Endometrial microvascular endothelial cells (primary cell): ENCODE results near the gene TMEM163. TPM values are rescaled to one million over a fixed set of nuclear protein-coding genes. Genes with fewer than 3 reads are reported as not detected.

Experiments used
- in situ Hi-C: cut with HindIII; loops from 2 replicates; pipeline ENCODE4 v1.10.0; 2017; ENCODE audit warnings: low sequenced_read_pairs, low pct_unique_long_range_greater_than_20kb; ENCODE audit errors: inconsistent ontology term
- total RNA-seq: library from RNA; depleted of rRNA; stranded (reverse); fragments of >200 nt; gene quantifications from one replicate; pipeline ENCODE4 v1.2.3, GENCODE V29; 2015; ENCODE audit errors: inconsistent ontology term

TMEM163 gene
- total RNA-seq, 1 donor from 2014 or later = 6.5 TPM

DNA sequence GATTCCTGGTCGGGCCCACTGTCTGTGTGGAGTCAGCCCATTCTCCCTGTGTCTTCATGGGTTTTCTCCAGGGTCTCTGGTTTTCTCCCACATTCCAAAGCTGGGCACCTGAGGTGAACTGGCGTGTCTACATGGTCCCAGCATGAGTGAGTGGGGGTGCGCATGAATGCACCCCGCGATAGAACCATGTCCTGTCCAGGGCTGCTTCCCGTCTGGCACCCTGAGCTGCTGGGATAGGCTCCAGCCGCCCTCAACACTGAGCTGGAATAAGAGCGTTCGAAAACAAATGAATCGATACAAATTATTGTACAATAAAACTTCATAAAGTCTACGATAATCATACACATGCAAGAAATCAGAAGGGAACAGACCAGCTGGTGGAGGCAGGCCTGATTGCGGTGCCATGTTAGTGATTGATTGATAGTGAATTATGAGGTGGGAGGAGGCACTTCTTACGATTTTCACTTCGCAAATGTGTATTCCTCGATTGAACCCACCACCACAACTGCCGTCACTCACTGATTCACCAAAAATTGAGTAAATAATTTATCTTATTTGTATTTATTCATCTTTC lies 278.4 kb downstream of the TMEM163 start:
- in situ Hi-C loops = no loop called here

DNA sequence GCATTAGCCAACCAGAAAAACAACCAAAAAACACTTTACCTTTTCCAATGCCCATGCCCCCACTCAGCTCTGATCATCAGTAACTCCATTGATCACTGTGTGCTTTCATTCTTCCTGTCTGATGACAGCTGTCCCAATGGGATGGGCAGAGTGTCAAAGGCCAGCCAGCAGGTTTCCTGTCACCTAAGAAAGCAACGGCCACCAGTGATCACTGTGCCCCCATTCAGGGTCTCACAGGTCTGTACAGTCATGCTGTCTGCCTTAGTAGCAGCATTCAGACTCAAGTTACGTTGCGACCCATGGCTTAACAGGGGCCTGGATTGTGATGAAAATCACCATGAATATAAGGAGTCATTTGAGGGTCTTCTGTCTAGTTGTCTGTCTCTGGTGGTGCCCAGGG lies 280.4 kb downstream of the TMEM163 start:
- in situ Hi-C loops = no loop called here

DNA sequence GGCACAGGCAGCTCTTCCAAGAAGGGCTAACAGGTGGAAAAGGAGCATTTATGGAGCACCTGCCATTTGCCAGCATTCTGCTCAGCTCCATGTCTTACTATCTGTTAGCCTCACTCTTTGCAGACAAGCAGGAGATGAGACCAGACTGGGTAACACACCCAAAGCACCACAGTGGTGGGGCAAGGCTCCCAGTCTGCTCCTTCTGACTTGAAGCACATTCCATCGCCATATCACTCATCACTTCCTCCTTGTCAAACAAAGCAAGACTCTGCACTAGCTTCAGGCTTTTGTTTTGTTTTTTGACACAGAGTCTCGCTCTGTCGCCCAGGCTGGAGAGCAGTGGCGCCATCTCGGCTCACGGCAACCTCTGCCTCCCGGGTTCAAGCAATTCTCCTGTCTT lies 282.1 kb downstream of the TMEM163 start:
- in situ Hi-C loops = no loop called here

DNA sequence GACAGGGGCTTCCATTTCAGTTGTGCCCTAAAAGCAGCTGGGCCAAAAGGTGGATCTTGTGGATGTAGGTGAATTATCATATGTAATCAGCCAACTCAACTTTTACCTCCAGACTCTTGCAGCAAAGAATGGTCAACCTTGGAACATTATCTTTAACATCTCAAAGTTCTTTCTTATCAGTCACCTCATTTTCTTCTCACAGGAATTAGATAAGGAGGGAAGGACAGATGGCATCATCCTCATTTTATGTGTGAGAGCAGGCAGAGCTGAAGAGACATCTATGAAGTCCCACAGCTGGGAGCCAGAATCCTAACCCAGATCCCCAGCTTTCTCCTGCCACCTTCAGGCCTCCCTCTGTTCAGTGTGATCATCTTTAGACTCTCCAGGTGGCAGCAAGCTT lies 282.9 kb downstream of the TMEM163 start:
- in situ Hi-C loops = no loop called here

DNA sequence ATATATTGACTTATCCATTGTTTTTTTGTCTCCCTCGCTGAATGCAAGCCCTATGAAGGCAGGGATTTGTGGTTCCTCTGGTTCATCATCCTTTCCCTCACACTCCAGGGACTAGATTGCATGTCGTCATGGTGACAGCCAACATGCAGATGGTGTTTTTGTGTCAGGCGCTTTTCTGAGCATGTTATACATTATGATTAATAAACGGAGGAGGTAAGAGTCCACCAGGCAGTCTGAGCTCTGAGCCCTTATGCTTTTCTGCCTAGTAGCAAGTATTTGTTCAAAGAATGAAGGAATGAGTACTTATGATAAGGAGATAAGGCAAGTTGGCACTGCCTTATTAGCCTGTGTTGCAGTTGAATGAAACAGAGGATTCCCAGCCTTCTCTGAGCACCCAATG lies 283.3 kb downstream of the TMEM163 start:
- in situ Hi-C loops = no loop called here

DNA sequence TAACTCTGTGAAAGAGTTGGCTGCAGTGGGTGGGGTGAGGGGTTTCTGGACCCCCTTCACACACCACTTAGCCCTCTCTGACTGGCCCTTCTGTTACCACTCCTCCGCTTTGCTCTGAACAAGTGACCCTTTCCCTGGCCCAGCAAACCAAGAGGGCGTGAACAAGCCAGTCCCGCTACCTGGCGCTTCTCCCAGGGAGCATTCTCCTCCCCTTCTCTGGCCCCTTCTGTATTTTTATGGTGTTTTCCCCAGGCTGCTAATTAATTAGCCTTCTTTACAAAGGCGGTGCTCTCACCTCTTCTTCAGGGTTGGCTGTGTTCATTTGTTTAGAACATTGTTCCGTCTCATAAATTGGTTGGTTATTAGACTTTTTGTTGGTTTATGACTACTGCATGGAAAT lies 284.8 kb downstream of the TMEM163 start:
- in situ Hi-C loops = no loop called here

DNA sequence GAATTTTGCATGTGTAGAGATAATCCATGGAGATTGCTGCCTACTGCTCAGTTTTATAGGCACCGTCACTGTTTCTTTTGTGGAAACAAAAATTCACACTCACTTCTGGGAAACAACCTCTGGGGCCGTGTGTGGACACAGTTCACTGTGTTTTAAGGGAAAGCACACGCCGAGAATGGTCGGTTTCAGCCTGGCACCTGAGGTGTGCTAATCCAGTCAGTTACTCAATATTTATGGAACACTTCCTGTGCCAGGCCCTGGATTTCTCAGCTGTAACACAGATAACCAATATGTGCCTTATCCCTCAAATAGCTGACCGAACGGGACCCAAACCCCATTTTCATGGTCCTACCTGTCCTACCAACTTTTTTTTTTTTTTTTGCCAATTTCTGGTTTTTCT lies 285.3 kb downstream of the TMEM163 start:
- in situ Hi-C loops = no loop called here

DNA sequence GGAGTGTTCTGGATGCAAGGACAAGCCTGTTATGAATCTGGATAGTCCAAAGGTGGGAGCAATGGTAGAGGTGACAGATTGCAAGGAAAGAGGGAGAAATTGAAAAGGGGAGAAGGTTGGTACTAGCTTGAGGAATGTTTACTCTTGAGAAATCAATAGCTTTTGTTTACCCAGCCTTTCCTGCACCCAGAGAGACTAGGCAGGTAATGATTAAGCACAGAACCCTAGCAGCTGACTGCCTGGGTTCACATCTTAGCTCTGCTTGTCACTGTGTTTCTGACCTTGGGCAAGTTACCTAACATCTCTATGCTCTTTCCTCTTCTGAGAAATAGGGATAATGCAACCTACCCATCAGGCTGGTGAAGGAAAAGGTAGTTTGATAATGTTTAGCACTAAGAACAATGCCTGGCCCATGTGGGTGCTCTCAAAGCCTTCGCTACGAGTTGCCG lies 286.3 kb downstream of the TMEM163 start:
- in situ Hi-C loops = no loop called here

DNA sequence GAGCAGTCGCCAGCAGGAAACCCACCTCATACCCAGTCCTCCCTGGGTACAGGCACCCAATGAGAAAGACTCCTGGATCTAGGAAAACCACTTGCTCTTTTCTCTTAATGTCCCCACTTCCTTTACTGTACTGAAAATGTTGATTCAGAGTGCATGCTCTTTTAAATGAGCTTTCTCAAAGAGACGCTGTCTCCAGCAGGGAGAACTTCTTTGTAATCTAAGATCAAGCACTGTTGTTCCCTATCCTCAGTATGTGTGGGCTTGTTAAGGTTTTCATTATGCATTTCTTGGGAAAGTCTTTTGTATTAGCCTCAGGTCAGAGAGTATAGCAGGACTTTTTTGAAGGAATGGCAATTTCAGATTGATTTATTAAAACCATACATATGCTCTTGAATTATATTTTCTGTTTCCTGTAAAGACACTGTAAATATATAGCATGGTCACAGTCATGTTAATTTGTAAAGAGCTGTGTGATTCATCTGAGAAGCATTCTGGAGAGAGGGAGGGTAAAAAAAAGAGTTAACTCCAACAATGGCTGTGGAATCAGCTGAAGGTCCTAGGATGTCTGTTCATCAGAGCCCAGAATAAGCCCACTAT lies 286.9 kb downstream of the TMEM163 start:
- in situ Hi-C loops = no loop called here

DNA sequence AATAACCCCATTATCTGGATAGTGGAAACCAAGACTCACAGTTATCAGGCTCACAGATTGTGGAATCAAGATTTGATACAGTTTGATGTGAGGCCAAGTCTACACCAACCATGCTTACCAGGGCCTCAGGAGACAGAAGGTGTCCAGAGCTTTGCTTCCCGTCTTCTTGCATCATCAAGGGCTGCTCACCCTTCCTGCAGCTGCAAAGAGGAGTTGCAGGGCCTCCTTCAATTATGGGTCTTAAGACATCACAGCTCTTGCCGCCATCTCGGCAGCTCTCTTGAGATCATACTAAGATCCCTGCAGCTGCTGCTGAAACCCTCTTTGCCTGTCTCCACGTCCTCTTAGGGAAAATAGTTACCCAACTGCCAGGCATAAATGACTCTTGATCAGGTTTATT lies 288.9 kb downstream of the TMEM163 start:
- in situ Hi-C loops = no loop called here

DNA sequence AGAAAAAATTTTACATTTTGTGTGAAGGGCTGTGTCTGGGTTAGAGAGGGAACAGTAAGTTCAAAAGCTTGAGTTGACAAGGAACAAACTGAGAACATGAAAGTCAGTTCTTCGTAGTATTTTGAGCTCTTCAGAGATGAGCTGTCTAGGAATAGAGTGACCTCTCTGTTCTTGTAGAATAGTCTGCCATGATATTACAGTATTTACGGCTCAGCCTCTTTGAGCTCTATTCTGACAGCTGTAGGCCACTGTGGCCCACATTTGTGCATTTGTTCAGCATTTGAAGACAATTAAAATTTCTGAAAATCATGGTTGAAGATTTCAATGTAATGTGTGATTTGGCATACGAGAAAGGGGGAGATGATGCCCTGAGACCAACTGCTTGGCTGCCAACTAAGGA lies 292.1 kb downstream of the TMEM163 start:
- in situ Hi-C loops = no loop called here

DNA sequence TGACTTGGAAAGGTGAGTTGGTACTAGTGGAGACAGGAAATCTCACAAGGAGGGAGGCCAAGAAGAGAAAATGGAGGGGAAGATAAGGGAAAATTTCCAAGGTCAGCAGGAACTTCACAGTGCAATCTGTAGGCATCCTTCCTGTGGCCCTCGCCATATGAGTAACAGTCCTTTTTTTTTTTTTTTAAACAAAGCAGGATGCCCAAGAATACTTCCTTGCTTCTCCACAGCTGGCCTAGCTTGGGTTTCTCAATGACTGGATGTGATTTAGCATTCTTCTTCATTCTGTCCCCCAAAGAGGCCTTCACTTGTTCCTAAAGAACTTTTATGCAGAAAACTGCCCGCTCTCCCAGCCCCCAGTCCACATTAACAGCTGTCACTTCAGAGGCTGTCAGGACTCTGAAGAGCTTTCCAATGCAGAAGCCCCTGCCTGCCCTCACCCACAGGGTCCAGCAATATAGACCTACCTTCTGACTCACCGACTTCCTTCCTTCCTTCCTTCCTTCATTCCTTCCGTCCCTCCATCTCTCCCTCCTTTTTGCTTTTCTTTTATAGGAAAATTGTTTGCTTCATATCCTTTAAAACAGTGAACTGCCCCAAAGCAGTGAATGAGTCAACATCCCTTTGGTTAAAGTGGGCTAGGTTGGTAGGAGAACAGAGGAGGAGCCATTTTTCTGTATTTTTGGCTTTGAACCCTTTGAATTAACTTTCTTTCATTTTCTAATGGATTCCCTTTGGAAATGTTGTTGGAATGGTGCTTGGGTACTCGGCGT lies 292.9 kb downstream of the TMEM163 start:
- in situ Hi-C loops = no loop called here

DNA sequence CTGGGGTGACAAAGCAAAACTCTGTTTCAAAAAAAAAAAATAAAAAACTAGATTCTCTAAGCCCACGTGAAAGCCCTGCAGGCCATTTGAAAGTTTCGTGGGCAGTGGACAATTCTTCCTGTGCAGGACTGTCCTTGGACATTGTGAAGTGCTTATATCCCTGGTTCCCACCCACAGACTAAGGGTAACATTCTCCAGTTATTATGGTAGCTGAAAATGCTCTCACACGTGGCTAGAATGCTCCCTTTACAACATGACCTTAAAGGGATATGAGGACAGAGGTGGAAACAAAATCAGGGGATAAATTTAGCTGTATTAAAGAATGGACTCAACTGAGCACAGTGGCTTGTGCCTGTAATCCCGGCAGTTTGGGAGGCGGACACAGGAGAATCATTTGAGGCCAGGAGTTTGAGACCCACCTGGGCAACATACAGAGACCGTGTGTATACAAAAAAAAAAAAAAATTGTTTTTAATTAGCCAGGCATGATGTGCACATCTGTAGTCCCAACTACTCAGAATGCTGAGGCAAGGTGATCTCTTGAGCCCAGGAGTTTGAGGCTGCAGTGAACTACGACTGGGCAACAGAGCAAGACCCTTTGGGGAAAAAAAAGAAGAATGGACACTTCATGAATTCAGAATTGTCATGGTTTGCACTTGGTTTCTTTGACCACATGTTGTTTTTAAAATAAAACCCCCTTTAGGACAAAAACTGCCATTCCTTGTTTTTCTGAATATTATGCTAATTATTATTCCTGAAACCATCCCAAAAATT lies 297.1 kb downstream of the TMEM163 start:
- in situ Hi-C loops = no loop called here

DNA sequence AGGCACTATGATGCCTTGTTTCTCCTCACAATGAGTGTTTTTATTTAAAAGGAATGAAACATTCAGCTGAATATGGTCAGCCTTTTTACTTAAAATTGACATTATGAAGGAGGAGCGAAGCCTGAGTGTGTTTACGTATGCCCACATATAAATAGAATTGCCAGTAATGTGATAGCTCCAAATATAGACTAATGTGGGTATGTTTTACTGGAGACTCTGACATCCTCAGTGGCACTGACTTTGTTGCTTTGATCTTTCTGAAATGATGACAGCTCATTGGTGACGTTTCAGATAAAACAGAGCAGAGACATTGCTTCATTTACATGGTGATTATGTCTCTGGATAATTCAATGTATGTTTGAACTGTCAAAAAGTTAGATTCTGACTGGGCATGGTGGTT lies 297.9 kb downstream of the TMEM163 start:
- in situ Hi-C loops = no loop called here

DNA sequence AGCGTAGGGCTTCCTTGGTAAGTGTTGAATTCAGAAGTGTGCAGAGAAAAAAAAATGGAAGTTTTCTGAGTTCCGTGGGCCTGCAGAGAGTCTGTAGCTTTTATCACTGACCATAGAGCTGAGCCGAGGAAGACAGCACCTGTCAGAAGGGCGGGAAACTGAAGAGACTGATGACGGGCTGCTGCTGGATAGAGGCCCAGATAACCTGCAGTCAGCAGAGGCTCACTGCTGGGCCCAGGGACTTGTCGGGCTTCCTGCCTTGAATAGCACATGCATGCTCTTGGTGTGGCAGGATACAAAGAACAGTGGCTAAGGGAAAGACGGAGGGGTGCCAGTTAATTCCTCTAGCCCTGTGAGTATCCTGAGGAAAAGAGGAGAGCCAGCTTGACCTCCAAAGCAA lies 298.5 kb downstream of the TMEM163 start:
- in situ Hi-C loops = no loop called here

DNA sequence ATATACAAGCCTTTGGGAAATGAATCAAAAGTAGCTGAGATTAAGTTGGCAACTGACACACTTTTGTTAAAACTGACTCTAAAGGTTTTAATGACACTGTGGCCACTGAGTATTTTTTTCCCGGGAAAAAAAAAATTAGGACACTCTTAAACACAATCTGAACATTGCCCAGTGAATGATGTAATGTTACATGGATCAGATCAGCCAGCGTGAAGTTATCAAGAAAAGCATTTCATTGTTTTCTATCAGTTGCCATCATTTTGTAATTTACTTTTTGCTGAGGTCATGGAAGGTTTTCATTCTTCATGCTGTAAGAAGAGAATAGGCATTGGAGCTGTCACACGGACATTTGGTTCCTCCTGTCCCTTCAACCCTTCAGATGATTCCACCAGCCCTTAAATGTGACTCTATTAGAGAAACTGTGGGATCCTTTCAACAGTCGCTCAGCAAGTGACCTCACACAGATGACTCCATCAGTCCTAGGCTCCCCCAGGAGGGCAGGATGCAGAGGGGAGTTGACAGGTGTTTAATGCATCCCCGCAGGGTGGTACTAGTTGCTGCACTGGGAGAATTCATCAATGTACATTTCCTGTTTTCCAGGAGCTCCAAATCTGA lies 300.7 kb downstream of the TMEM163 start:
- in situ Hi-C loops = no loop called here

DNA sequence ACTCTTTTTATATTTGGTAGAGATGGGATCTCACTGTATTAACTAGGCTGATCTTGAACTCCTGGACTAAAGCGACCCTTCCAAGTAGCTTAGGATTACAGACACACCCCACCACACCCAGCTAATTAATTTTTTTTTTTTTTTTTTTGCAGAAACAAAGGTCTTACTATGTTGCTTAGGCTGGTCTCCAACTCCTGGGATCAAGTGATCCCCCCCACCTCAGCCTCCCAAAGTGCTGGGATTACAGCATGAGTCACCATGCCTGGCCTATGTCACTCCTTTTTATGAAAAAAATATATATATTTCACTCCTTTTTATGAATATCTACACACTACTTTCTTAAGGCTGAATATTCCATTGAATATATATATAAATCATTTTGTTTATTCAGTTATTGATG lies 302.2 kb downstream of the TMEM163 start:
- in situ Hi-C loops = no loop called here

DNA sequence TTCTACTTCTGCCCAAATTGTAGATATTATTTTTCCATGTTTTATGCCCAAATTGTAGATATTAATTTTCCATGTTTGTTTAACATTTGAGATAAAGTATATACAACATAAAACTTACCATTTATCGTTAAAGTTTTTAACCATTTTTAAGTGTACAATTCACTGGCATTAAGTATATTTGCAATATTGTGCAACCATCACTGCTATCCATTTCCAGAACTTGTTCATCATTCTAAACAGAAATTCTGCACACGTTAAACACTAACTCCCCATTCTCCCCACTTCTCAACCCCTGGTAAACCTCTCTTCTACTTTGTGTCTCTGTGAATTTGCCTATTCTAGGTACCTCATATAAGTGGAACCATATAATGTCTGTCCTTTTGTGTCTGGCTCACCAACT lies 302.8 kb downstream of the TMEM163 start:
- in situ Hi-C loops = no loop called here

DNA sequence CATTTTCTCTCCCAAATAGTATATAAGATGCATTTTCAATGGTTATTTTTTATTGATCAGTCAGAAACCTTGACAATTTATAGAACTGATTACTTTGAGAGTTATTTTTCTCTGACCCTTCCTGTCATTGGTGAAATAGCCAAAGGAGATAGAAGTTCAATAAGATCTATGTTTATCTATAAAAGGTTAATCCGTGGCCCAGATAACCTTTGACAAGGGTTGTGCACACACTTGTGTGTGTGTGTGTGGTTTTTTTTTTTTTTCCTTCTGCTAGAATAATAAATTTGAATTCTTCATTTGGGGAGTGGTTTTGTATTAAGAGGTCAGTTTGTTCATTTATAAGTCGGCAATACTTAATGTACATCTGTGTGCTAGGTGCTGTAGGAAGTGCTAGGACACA lies 304.9 kb downstream of the TMEM163 start:
- in situ Hi-C loops = no loop called here
